HL-60/S4 (cell line): Measurements from ENCODE around the gene DPP4.

Source experiments
- in situ Hi-C: fragments of 300-500 bp; cut with MboI; formaldehyde crosslinking; loops from 2 replicates; pipeline ENCODE4 v1.14.3; 2022; ENCODE audit warnings: low sequenced_read_pairs

Gene DPP4

GRCh38 chr2:162073888-162074631 lies at the start of gene DPP4:
TSS of gene DPP4 (minus strand) at chr2:162074215. CDS start at chr2:162073981, 234 bp downstream.
- in situ Hi-C loops, result no loop called here

- in situ Hi-C loops, result no loop called here
These were observed 44.4 kb upstream of the DPP4 start for GRCh38 chr2:162118166-162119031.

- in situ Hi-C loops, result no loop called here
These were observed 42.3 kb upstream of the DPP4 start for GRCh38 chr2:162116352-162116751.

- in situ Hi-C loops, result no loop called here
These were observed 41.1 kb upstream of the DPP4 start for GRCh38 chr2:162115076-162115475.

- in situ Hi-C loops, result no loop called here
These were observed 40.3 kb upstream of the DPP4 start for GRCh38 chr2:162114271-162114670.

- in situ Hi-C loops, result no loop called here
These were observed 39.8 kb upstream of the DPP4 start for GRCh38 chr2:162113776-162114168.

- in situ Hi-C loops, result no loop called here
These were observed 39.2 kb upstream of the DPP4 start for GRCh38 chr2:162113088-162113775.

- in situ Hi-C loops, result no loop called here
These were observed 38.2 kb upstream of the DPP4 start for GRCh38 chr2:162111958-162112850.

- in situ Hi-C loops, result no loop called here
These were observed 33.4 kb upstream of the DPP4 start for GRCh38 chr2:162107361-162107901.

GRCh38 chr2:162106746-162107145 lies 32.7 kb upstream of the DPP4 start:
- in situ Hi-C loops, result no loop called here

GRCh38 chr2:162106146-162106551 lies 32.1 kb upstream of the DPP4 start:
- in situ Hi-C loops, result no loop called here

- in situ Hi-C loops, result no loop called here
These were observed 29.5 kb upstream of the DPP4 start for GRCh38 chr2:162103443-162104009.

- in situ Hi-C loops, result no loop called here
These were observed 26.6 kb upstream of the DPP4 start for GRCh38 chr2:162100579-162100978.

GRCh38 chr2:162099836-162100235 lies 25.8 kb upstream of the DPP4 start:
- in situ Hi-C loops, result no loop called here

GRCh38 chr2:162092658-162093556 lies 18.9 kb upstream of the DPP4 start:
- in situ Hi-C loops, result no loop called here

- in situ Hi-C loops, result no loop called here
These were observed 18.0 kb upstream of the DPP4 start for GRCh38 chr2:162092008-162092390.

GRCh38 chr2:162091325-162092007 lies 17.5 kb upstream of the DPP4 start:
- in situ Hi-C loops, result no loop called here

GRCh38 chr2:162090109-162090508 lies 16.1 kb upstream of the DPP4 start:
- in situ Hi-C loops, result no loop called here
